Mesenchymal stem cell (in vitro differentiated cells and primary cell): ENCODE data around the gene GALNT2.
A peak's percentile ranks its signal among the peaks of the same experiment; 100 is the strongest.

Source experiments
- DNase-seq: peaks from one replicate; pipeline ENCODE4 v3.0.0-alpha.2; 2013
- H2AFZ ChIP-seq: one replicate; pipeline ENCODE4 v1.6.1; 2013; ENCODE audit warnings: low read depth, mild to moderate bottlenecking, control low read depth, inconsistent platforms, low read length, moderate library complexity
- H2AK5ac ChIP-seq: 2 replicates; pipeline ENCODE4 v1.6.1; 2013; ENCODE audit warnings: low read length, moderate library complexity, mild to moderate bottlenecking, inconsistent platforms; ENCODE audit not compliant: severe bottlenecking
- H2BK120ac ChIP-seq: one replicate; pipeline ENCODE4 v1.6.1; 2013; ENCODE audit warnings: low read depth, mild to moderate bottlenecking, inconsistent platforms, low read length, moderate library complexity
- H2BK12ac ChIP-seq, 2 experiments: one replicate each; pipeline ENCODE4 v1.6.1; 2013; ENCODE audit warnings: inconsistent platforms in 2 of 2, low read length in 2 of 2, mild to moderate bottlenecking in 2 of 2, moderate library complexity in 2 of 2, control low read depth in 1 of 2
- H2BK15ac ChIP-seq: one replicate; pipeline ENCODE4 v1.6.1; 2013; ENCODE audit warnings: mild to moderate bottlenecking, low read depth, inconsistent platforms; ENCODE audit not compliant: poor library complexity, severe bottlenecking
- H2BK5ac ChIP-seq: 2 replicates; pipeline ENCODE4 v1.6.1; 2013; ENCODE audit warnings: low read depth, mild to moderate bottlenecking, low read length, control low read depth, inconsistent platforms; ENCODE audit not compliant: poor library complexity, severe bottlenecking
- H3K14ac ChIP-seq, 2 experiments: one replicate each; pipeline ENCODE4 v1.6.1; 2013; ENCODE audit warnings: inconsistent platforms in 2 of 2, low read length in 2 of 2, control low read depth in 1 of 2, mild to moderate bottlenecking in 1 of 2, moderate library complexity in 1 of 2
- H3K18ac ChIP-seq, 2 experiments: one replicate each; pipeline ENCODE4 v1.6.1; 2013; ENCODE audit warnings: inconsistent platforms in 2 of 2, low read length in 2 of 2, control low read depth in 1 of 2, low read depth in 1 of 2, mild to moderate bottlenecking in 1 of 2
- H3K23ac ChIP-seq, 2 experiments: one replicate each; pipeline ENCODE4 v1.6.1; 2013; ENCODE audit warnings: inconsistent platforms in 2 of 2, low read length in 2 of 2, mild to moderate bottlenecking in 2 of 2, moderate library complexity in 2 of 2, control low read depth in 1 of 2
- H3K27ac ChIP-seq: 2 replicates; pipeline ENCODE4 v1.5.1; 2013; ENCODE audit warnings: mild to moderate bottlenecking, moderate library complexity, low read length, control low read depth, inconsistent platforms; ENCODE audit not compliant: poor library complexity, severe bottlenecking
- H3K27me3 ChIP-seq, 2 experiments: 2 replicates each; pipeline versions ENCODE4 v1.6.1 to v1.7.0; 2013; ENCODE audit warnings: low read length in 2 of 2, mild to moderate bottlenecking in 2 of 2, moderate library complexity in 2 of 2, control low read depth in 1 of 2, inconsistent platforms in 1 of 2; ENCODE audit not compliant: control insufficient read depth in 1 of 2, insufficient read depth in 1 of 2
- H3K36me3 ChIP-seq, 2 experiments: 2 replicates each; pipeline versions ENCODE4 v1.6.1 to v1.7.0; 2013; ENCODE audit warnings: low read length in 2 of 2, control low read depth in 1 of 2, inconsistent platforms in 1 of 2, low read depth in 1 of 2, mild to moderate bottlenecking in 1 of 2; ENCODE audit not compliant: insufficient read depth in 2 of 2, control insufficient read depth in 1 of 2
- H3K4ac ChIP-seq, 2 experiments: one replicate each; pipeline ENCODE4 v1.6.1; 2013; ENCODE audit warnings: inconsistent platforms in 2 of 2, low read length in 2 of 2, mild to moderate bottlenecking in 2 of 2, moderate library complexity in 2 of 2, control low read depth in 1 of 2, low read depth in 1 of 2
- H3K4me1 ChIP-seq: 2 replicates; pipeline ENCODE4 v1.6.1; 2013; ENCODE audit warnings: low read depth, low read length, control low read depth; ENCODE audit not compliant: control insufficient read depth, insufficient read depth
- H3K4me2 ChIP-seq: 2 replicates; pipeline ENCODE4 v1.6.1; 2013; ENCODE audit warnings: low read length, mild to moderate bottlenecking, inconsistent platforms; ENCODE audit not compliant: poor library complexity, severe bottlenecking
- H3K4me3 ChIP-seq, 2 experiments: 2 replicates each; pipeline versions ENCODE4 v1.5.1 to v1.7.0; 2013; ENCODE audit warnings: low read length in 2 of 2, mild to moderate bottlenecking in 2 of 2, control low read depth in 1 of 2, low read depth in 1 of 2; ENCODE audit not compliant: insufficient read depth in 1 of 2
- H3K79me1 ChIP-seq: replicated peaks from 2 replicates; pipeline ENCODE4 v1.6.1; 2013; ENCODE audit warnings: mild to moderate bottlenecking, control low read depth, low read length, inconsistent platforms; ENCODE audit not compliant: poor library complexity, severe bottlenecking
- H3K9ac ChIP-seq: 2 replicates; pipeline ENCODE4 v1.7.0; 2013; ENCODE audit warnings: mild to moderate bottlenecking, low read length, moderate library complexity
- H3K9me3 ChIP-seq: 2 replicates; pipeline ENCODE4 v1.7.0; 2013; ENCODE audit warnings: mild to moderate bottlenecking, low read length; ENCODE audit not compliant: control insufficient read depth
- H4K8ac ChIP-seq: one replicate; pipeline ENCODE4 v1.6.1; 2013; ENCODE audit warnings: inconsistent platforms, mild to moderate bottlenecking, low read length, moderate library complexity
- H4K91ac ChIP-seq: one replicate; pipeline ENCODE4 v1.6.1; 2013; ENCODE audit warnings: mild to moderate bottlenecking, low read length, inconsistent platforms
- WGBS: methylation state at CpG from one replicate; pipeline ENCODE4 v1.1.7; 2013; ENCODE audit warnings: mixed read lengths; 5-methylcytosine and 5-hydroxymethylcytosine counted together

Gene GALNT2

GRCh38 chr1:230107941-230108340 lies 40.9 kb downstream of the GALNT2 start:
- H3K9ac ChIP-seq: no peak overlapping the region
- peak overlapping the region in 1 of 2 experiments; percentile 6 for H2BK12ac ChIP-seq
- no peak overlapping the region for H4K91ac ChIP-seq
- H3K27me3 ChIP-seq: no peaks in the 10 kb centered on the region
- WGBS: 97% methylated on average over 6 of the region's 6 CpGs
- H3K4me2 ChIP-seq: no peak overlapping the region
- H3K4ac ChIP-seq: no peak overlapping the region
- H2AK5ac ChIP-seq: peak overlapping the region; percentile 42
- H3K18ac ChIP-seq: peak overlapping the region in 1 of 2 experiments; percentile 63
- no peak overlapping the region for H2AFZ ChIP-seq
- H2BK15ac ChIP-seq: no peak overlapping the region
- no peak overlapping the region for H3K4me3 ChIP-seq
- H3K14ac ChIP-seq: no peak overlapping the region
- H3K9me3 ChIP-seq: no peaks in the 10 kb centered on the region
- peaks cover 57% of the 10 kb centered on the region for H3K4me1 ChIP-seq
- DNase-seq: no peak
- peaks cover 18% of the 10 kb centered on the region for H3K79me1 ChIP-seq
- no peak overlapping the region for H3K27ac ChIP-seq
- H3K23ac ChIP-seq: no peak overlapping the region
- H3K36me3 ChIP-seq: peaks cover 0 to 3% of the 10 kb centered on the region in 2 experiments
- no peak overlapping the region for H2BK120ac ChIP-seq
- H4K8ac ChIP-seq: no peak overlapping the region
- no peak overlapping the region for H2BK5ac ChIP-seq

GRCh38 chr1:230108580-230108979 lies 41.5 kb downstream of the GALNT2 start:
- 92% methylated on average over 12 of the region's 12 CpGs for WGBS
- H2AFZ ChIP-seq: no peak overlapping the region
- H2AK5ac ChIP-seq: no peak overlapping the region
- H3K4me3 ChIP-seq: no peak overlapping the region
- no peak overlapping the region for H2BK5ac ChIP-seq
- no peak overlapping the region for H3K18ac ChIP-seq
- no peak overlapping the region for H4K8ac ChIP-seq
- peaks cover 19% of the 10 kb centered on the region for H3K79me1 ChIP-seq
- no peak overlapping the region for H3K14ac ChIP-seq
- H2BK12ac ChIP-seq: no peak overlapping the region
- no peak overlapping the region for H3K4me2 ChIP-seq
- H2BK15ac ChIP-seq: no peak overlapping the region
- no peak overlapping the region for H3K4ac ChIP-seq
- no peaks in the 10 kb centered on the region for H3K9me3 ChIP-seq
- H2BK120ac ChIP-seq: no peak overlapping the region
- H3K27ac ChIP-seq: no peak overlapping the region
- DNase-seq: no peak
- no peaks in the 10 kb centered on the region for H3K27me3 ChIP-seq
- no peak overlapping the region for H3K23ac ChIP-seq
- peaks cover 0 to 3% of the 10 kb centered on the region in 2 experiments for H3K36me3 ChIP-seq
- H3K9ac ChIP-seq: no peak overlapping the region
- H4K91ac ChIP-seq: no peak overlapping the region
- peaks cover 61% of the 10 kb centered on the region for H3K4me1 ChIP-seq

GRCh38 chr1:230109066-230109465 lies 42.0 kb downstream of the GALNT2 start:
- H2AFZ ChIP-seq: no peak overlapping the region
- H3K36me3 ChIP-seq: peaks cover 0 to 3% of the 10 kb centered on the region in 2 experiments
- no peak overlapping the region for H2BK5ac ChIP-seq
- peak overlapping the region; percentile 70 for H4K91ac ChIP-seq
- no peaks in the 10 kb centered on the region for H3K27me3 ChIP-seq
- H2BK15ac ChIP-seq: peak overlapping the region; percentile 60
- H3K4ac ChIP-seq: no peak overlapping the region
- peak overlapping the region in 1 of 2 experiments; percentile 46 for H3K14ac ChIP-seq
- H3K27ac ChIP-seq: no peak overlapping the region
- peak overlapping the region in 1 of 2 experiments; percentile 76 for H2BK12ac ChIP-seq
- H3K23ac ChIP-seq: no peak overlapping the region
- peak overlapping the region; percentile 35 to 55 for H3K18ac ChIP-seq
- no peak for DNase-seq
- H3K4me1 ChIP-seq: peaks cover 62% of the 10 kb centered on the region
- H3K9ac ChIP-seq: no peak overlapping the region
- no peak overlapping the region for H2BK120ac ChIP-seq
- no peak overlapping the region for H3K4me3 ChIP-seq
- WGBS: 94% methylated on average over 11 of the region's 11 CpGs
- no peak overlapping the region for H2AK5ac ChIP-seq
- H3K4me2 ChIP-seq: no peak overlapping the region
- no peaks in the 10 kb centered on the region for H3K9me3 ChIP-seq
- peaks cover 19% of the 10 kb centered on the region for H3K79me1 ChIP-seq
- peak overlapping the region; percentile 36 for H4K8ac ChIP-seq

GRCh38 chr1:230109895-230110667 lies 43.0 kb downstream of the GALNT2 start:
- no peak overlapping the region for H2BK120ac ChIP-seq
- peaks cover 0 to 5% of the 10 kb centered on the region in 2 experiments for H3K36me3 ChIP-seq
- no peaks in the 10 kb centered on the region for H3K9me3 ChIP-seq
- H3K9ac ChIP-seq: no peak overlapping the region
- WGBS: 27% methylated on average over 10 of the region's 11 CpGs
- no peak overlapping the region for H3K4me2 ChIP-seq
- H3K14ac ChIP-seq: peak overlapping the region in 1 of 2 experiments; percentile 21
- H3K27ac ChIP-seq: no peak overlapping the region
- peak overlapping the region in 1 of 2 experiments; percentile 54 for H3K18ac ChIP-seq
- peak overlapping the region in 1 of 2 experiments; percentile 4 for H2BK12ac ChIP-seq
- H4K8ac ChIP-seq: no peak overlapping the region
- no peak overlapping the region for H3K4ac ChIP-seq
- H3K4me3 ChIP-seq: no peak overlapping the region
- no peak overlapping the region for H2BK5ac ChIP-seq
- DNase-seq: peak; percentile 91
- no peak overlapping the region for H4K91ac ChIP-seq
- H2BK15ac ChIP-seq: no peak overlapping the region
- no peak overlapping the region for H2AK5ac ChIP-seq
- no peak overlapping the region for H3K23ac ChIP-seq
- peaks cover 58% of the 10 kb centered on the region for H3K4me1 ChIP-seq
- H2AFZ ChIP-seq: no peak overlapping the region
- H3K27me3 ChIP-seq: no peaks in the 10 kb centered on the region
- H3K79me1 ChIP-seq: peaks cover 22% of the 10 kb centered on the region
